Nephron (organoid): ENCODE data around the gene TRIM28.
A peak's percentile ranks its signal among the peaks of the same experiment; 100 is the strongest.

ENCODE experiments used
- H3K27ac Mint-ChIP-seq, 3 experiments: 2 replicates each; pipeline ENCODE4 v1.8.0; 2020; ENCODE audit warnings: mixed read lengths in 3 of 3, mild to moderate bottlenecking in 2 of 3, moderate library complexity in 1 of 3
- H3K27me3 Mint-ChIP-seq: 2 replicates; pipeline ENCODE4 v1.8.0; 2021; ENCODE audit warnings: low read depth, mild to moderate bottlenecking, moderate library complexity, mixed read lengths
- H3K36me3 Mint-ChIP-seq: 2 replicates; pipeline ENCODE4 v1.8.0; 2020; ENCODE audit warnings: low read depth, mixed read lengths
- H3K4me1 Mint-ChIP-seq: 2 replicates; pipeline ENCODE4 v1.8.0; 2020; ENCODE audit warnings: mixed read lengths
- H3K4me3 Mint-ChIP-seq, 3 experiments: 2 replicates each; pipeline ENCODE4 v1.8.0; 2020; ENCODE audit warnings: mild to moderate bottlenecking in 3 of 3, mixed read lengths in 3 of 3, moderate library complexity in 2 of 3
- H3K9me3 Mint-ChIP-seq: 2 replicates; pipeline ENCODE4 v1.8.0; 2020; ENCODE audit warnings: mixed read lengths
- CTCF ChIP-seq, 3 experiments: fragments of 200-600 bp; sonication (generic); IDR thresholded peaks; one replicate each; pipeline ENCODE4 v1.5.0; 2021; ENCODE audit warnings: antibody characterized with exemption in 3 of 3; ENCODE audit not compliant: unreplicated experiment in 3 of 3

Gene TRIM28

GRCh38 chr19:58560007-58560887 is 16.4 kb downstream of the TRIM28 start:
- H3K4me1 Mint-ChIP-seq: peaks cover 20% of the 10 kb centered on the region
- peaks cover 4% of the 10 kb centered on the region for H3K27me3 Mint-ChIP-seq
- no peaks in the 10 kb centered on the region for H3K9me3 Mint-ChIP-seq
- peak overlapping the region; percentile 100 for H3K27ac Mint-ChIP-seq
- H3K4me3 Mint-ChIP-seq: peak overlapping the region; percentile 96 to 98 (median 98)
- TF ChIP-seq CTCF (IDR thresholded peaks at IDR 0.05; ENCODE audit: unreplicated experiment in 3 of 3): no peak
- peaks cover 16% of the 10 kb centered on the region for H3K36me3 Mint-ChIP-seq

- Mint-ChIP-seq H3K4me1 (peaks cover 17% of the 10 kb centered on the region), H3K4me3 (peak overlapping the region; percentile 63 to 98 (median 96)), H3K27ac (peak overlapping the region in 1 of 3 experiments; percentile 74), H3K36me3 (peaks cover 14% of the 10 kb centered on the region), H3K9me3 (no peaks in the 10 kb centered on the region), H3K27me3 (peaks cover 4% of the 10 kb centered on the region)
- TF ChIP-seq CTCF (IDR thresholded peaks at IDR 0.05; ENCODE audit: unreplicated experiment in 3 of 3): no peak
Measured at GRCh38 chr19:58560921-58561320, 17.1 kb downstream of the TRIM28 start.

- Mint-ChIP-seq H3K27ac (peak overlapping the region in 2 of 3 experiments; percentile 54 to 74), H3K36me3 (peaks cover 9% of the 10 kb centered on the region), H3K4me1 (peaks cover 13% of the 10 kb centered on the region), H3K9me3 (no peaks in the 10 kb centered on the region), H3K4me3 (peak overlapping the region; percentile 38 to 63 (median 48)), H3K27me3 (peaks cover 4% of the 10 kb centered on the region)
- TF ChIP-seq CTCF (IDR thresholded peaks at IDR 0.05; ENCODE audit: unreplicated experiment in 3 of 3): no peak
Measured at GRCh38 chr19:58561373-58562121, 17.7 kb downstream of the TRIM28 start.

- peaks cover 4% of the 10 kb centered on the region for H3K36me3 Mint-ChIP-seq
- no peak overlapping the region for H3K27ac Mint-ChIP-seq
Measured at GRCh38 chr19:58562122-58563033, 18.5 kb downstream of the TRIM28 start.

More at GRCh38 chr19:58562122-58563033, 18.5 kb downstream of the TRIM28 start:
- H3K4me3 Mint-ChIP-seq: no peak overlapping the region
- H3K4me1 Mint-ChIP-seq: peaks cover 5% of the 10 kb centered on the region
- H3K9me3 Mint-ChIP-seq: no peaks in the 10 kb centered on the region
- H3K27me3 Mint-ChIP-seq: peaks cover 4% of the 10 kb centered on the region
- no peak for TF ChIP-seq CTCF (IDR thresholded peaks at IDR 0.05; ENCODE audit: unreplicated experiment in 3 of 3)
